ENCODE data around the gene SLC22A23.

The SLC22A23 gene

DNA sequence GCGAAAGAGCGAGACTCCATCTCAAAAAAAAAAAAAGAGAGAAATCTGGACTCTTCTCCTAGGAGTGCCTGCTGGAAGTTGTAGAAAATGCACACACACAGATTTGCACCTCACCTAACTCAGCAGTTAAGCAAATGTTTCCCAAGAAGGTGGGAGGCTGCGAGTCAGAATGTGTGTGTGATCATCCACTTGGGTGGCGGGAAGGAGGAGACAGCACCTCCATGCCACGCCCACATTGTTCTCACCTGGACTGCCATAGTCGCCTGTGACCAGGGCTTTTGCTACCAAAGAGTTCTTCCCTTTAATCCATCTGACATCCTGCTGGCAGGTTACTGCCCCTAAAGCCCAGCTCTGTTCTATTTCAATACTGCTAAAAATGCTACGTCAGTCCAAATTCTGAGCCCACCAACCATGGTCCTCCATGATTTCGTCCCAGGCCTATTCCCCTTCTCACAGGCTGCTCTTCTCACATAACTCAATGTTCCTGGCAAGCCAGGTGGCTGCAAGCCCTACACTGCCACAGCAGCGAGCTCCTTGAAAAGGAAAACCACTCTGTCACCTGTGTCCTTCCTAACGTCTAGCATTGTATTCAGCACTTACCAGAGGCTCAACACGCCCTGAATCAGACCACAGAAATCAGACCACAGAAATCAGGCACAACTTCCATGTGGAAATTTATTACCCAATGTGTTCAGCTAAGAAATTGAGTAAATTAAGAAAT lies 120.6 kb downstream of the SLC22A23 start:
- Histone ChIP-seq H4K20me1 (ENCODE audit: insufficient read depth, low read length) (0 out of 2 replicates have a peak, but pooled peaks cover 3% of the 10 kb centered on the region), H3K4me1 (ENCODE audit: insufficient read depth, low read length) (no peaks in the 10 kb centered on the region), H2AFZ (ENCODE audit: low read depth, low read length) (no peak overlapping the region), H3K27me3 (ENCODE audit: insufficient read depth, low read length, poor library complexity) (peaks cover 34% of the 10 kb centered on the region), H3K79me2 (ENCODE audit: insufficient read depth, low read length) (no peaks in the 10 kb centered on the region), H3K4me2 (ENCODE audit: insufficient read depth, low read length) (no peak overlapping the region), H3K36me3 (ENCODE audit: insufficient read depth, low read length) (no peaks in the 10 kb centered on the region), H3K9ac (ENCODE audit: low read depth, low read length) (no peak overlapping the region), H3K4me3 (ENCODE audit: low read depth in 1 of 2, low read length in 2 of 2) (no peak overlapping the region), H3K9me3 (ENCODE audit: insufficient read depth, low read length, severe bottlenecking) (no peaks in the 10 kb centered on the region), H3K27ac (ENCODE audit: low read length) (no peak overlapping the region)
- DNase-seq = no peak
- TF ChIP-seq, protein P1, sequence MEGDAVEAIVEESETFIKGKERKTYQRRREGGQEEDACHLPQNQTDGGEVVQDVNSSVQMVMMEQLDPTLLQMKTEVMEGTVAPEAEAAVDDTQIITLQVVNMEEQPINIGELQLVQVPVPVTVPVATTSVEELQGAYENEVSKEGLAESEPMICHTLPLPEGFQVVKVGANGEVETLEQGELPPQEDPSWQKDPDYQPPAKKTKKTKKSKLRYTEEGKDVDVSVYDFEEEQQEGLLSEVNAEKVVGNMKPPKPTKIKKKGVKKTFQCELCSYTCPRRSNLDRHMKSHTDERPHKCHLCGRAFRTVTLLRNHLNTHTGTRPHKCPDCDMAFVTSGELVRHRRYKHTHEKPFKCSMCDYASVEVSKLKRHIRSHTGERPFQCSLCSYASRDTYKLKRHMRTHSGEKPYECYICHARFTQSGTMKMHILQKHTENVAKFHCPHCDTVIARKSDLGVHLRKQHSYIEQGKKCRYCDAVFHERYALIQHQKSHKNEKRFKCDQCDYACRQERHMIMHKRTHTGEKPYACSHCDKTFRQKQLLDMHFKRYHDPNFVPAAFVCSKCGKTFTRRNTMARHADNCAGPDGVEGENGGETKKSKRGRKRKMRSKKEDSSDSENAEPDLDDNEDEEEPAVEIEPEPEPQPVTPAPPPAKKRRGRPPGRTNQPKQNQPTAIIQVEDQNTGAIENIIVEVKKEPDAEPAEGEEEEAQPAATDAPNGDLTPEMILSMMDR (IDR thresholded peaks at IDR 0.05; ENCODE audit: borderline replicate concordance, extremely low read depth, low read length, poor library complexity, severe bottlenecking) = no peak
- no peak for TF ChIP-seq EZH2 (IDR thresholded peaks at IDR 0.05; ENCODE audit: borderline replicate concordance, low read depth, low read length, severe bottlenecking)
- no peak for ATAC-seq (ENCODE audit: insufficient read depth, low read depth)

DNA sequence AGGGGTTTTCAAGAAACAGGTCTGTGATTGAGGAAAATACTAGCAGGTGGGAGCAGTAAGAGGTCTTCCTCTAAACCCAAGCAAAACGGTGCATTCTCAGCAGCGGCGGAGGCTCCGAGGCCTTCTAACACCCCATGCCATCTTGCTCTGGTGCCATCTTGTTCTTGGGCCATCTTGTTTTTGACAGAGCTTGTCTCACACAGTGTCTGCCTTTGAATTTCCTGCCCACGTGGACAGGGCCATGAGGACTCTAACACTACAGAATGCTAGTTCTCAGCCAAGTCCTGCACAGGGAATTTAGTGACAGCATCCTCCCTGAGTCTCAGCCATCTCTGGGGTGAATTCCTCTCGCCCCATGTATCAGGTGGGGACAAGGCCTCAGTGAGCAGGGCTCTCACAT lies 121.7 kb downstream of the SLC22A23 start:
- H3K27me3 ChIP-seq (ENCODE audit: insufficient read depth, low read length, poor library complexity) = peaks cover 38% of the 10 kb centered on the region
- H3K36me3 ChIP-seq (ENCODE audit: insufficient read depth, low read length) = no peaks in the 10 kb centered on the region
- H3K9me3 ChIP-seq (ENCODE audit: insufficient read depth, low read length, severe bottlenecking) = no peaks in the 10 kb centered on the region
- DNase-seq = no peak
- no peaks in the 10 kb centered on the region for H3K79me2 ChIP-seq (ENCODE audit: insufficient read depth, low read length)
- H3K4me3 ChIP-seq (ENCODE audit: low read depth in 1 of 2, low read length in 2 of 2) = no peak overlapping the region
- no peak overlapping the region for H2AFZ ChIP-seq (ENCODE audit: low read depth, low read length)
- no peaks in the 10 kb centered on the region for H3K4me1 ChIP-seq (ENCODE audit: insufficient read depth, low read length)
- no peak overlapping the region for H3K9ac ChIP-seq (ENCODE audit: low read depth, low read length)
- H3K27ac ChIP-seq (ENCODE audit: low read length) = no peak overlapping the region
- 0 out of 2 replicates have a peak, but pooled peaks cover 3% of the 10 kb centered on the region for H4K20me1 ChIP-seq (ENCODE audit: insufficient read depth, low read length)
- no peak for ATAC-seq (ENCODE audit: insufficient read depth, low read depth)
- no peak overlapping the region for H3K4me2 ChIP-seq (ENCODE audit: insufficient read depth, low read length)
- no peak for TF ChIP-seq EZH2 (IDR thresholded peaks at IDR 0.05; ENCODE audit: borderline replicate concordance, low read depth, low read length, severe bottlenecking)
- TF ChIP-seq, protein P1 (IDR thresholded peaks at IDR 0.05; ENCODE audit: borderline replicate concordance, extremely low read depth, low read length, poor library complexity, severe bottlenecking) = no peak

DNA sequence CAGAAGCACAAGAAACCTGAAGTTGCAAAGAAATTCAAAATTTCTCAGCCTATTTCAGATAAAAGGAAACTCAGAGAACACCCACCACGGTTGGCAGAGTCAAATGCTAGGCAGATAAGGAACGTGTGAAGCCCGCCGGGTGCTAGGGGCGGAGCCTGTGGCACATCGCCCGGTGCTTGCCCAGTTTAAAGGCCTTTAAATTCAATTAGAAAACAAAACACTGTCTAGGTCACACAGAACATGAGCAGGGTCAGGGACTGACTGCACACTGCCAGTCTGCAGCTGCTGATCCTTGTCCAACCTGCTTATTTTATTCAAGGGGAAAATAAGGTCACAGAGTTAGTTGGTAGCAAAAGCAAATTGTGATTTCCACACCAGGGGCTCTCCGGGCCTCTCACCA lies 122.3 kb downstream of the SLC22A23 start:
- Histone ChIP-seq H3K79me2 (ENCODE audit: insufficient read depth, low read length) (no peaks in the 10 kb centered on the region), H4K20me1 (ENCODE audit: insufficient read depth, low read length) (0 out of 2 replicates have a peak, but pooled peaks cover 3% of the 10 kb centered on the region), H3K27ac (ENCODE audit: low read length) (no peak overlapping the region), H3K9me3 (ENCODE audit: insufficient read depth, low read length, severe bottlenecking) (no peaks in the 10 kb centered on the region), H3K4me1 (ENCODE audit: insufficient read depth, low read length) (no peaks in the 10 kb centered on the region), H3K36me3 (ENCODE audit: insufficient read depth, low read length) (no peaks in the 10 kb centered on the region), H3K4me3 (ENCODE audit: low read depth in 1 of 2, low read length in 2 of 2) (no peak overlapping the region), H2AFZ (ENCODE audit: low read depth, low read length) (no peak overlapping the region), H3K4me2 (ENCODE audit: insufficient read depth, low read length) (no peak overlapping the region), H3K27me3 (ENCODE audit: insufficient read depth, low read length, poor library complexity) (peaks cover 39% of the 10 kb centered on the region), H3K9ac (ENCODE audit: low read depth, low read length) (no peak overlapping the region)
- no peak for TF ChIP-seq EZH2 (IDR thresholded peaks at IDR 0.05; ENCODE audit: borderline replicate concordance, low read depth, low read length, severe bottlenecking)
- TF ChIP-seq, protein P1 (IDR thresholded peaks at IDR 0.05; ENCODE audit: borderline replicate concordance, extremely low read depth, low read length, poor library complexity, severe bottlenecking) = no peak
- ATAC-seq (ENCODE audit: insufficient read depth, low read depth) (no peak), DNase-seq (no peak)

All from DND-41 (cell line).